Body of pancreas (tissue), 4 donors: ENCODE data around the gene TSPOAP1.

Experiments
- POLR2A ChIP-seq, 3 donors: fragments of 450-650 bp; IDR thresholded peaks; one replicate each; pipeline ENCODE4 v1.6.1; 2016; ENCODE audit warnings: antibody characterized with exemption in 3 of 3, mild to moderate bottlenecking in 2 of 3
- TF ChIP-seq, protein P1 (sequence below), 7 experiments: fragments of 450-650 bp in 4 of 7; fragments of 200-600 bp in 3 of 7; sonication (generic) in 3 of 7; IDR thresholded peaks; one replicate each; pipeline ENCODE4 v1.5.1; 2016 to 2019; ENCODE audit warnings: antibody characterized with exemption in 7 of 7

- TF ChIP-seq, protein P1, sequence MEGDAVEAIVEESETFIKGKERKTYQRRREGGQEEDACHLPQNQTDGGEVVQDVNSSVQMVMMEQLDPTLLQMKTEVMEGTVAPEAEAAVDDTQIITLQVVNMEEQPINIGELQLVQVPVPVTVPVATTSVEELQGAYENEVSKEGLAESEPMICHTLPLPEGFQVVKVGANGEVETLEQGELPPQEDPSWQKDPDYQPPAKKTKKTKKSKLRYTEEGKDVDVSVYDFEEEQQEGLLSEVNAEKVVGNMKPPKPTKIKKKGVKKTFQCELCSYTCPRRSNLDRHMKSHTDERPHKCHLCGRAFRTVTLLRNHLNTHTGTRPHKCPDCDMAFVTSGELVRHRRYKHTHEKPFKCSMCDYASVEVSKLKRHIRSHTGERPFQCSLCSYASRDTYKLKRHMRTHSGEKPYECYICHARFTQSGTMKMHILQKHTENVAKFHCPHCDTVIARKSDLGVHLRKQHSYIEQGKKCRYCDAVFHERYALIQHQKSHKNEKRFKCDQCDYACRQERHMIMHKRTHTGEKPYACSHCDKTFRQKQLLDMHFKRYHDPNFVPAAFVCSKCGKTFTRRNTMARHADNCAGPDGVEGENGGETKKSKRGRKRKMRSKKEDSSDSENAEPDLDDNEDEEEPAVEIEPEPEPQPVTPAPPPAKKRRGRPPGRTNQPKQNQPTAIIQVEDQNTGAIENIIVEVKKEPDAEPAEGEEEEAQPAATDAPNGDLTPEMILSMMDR (IDR thresholded peaks at IDR 0.05): no peak
- no peak for TF ChIP-seq POLR2A (IDR thresholded peaks at IDR 0.05)
These were observed 42.1 kb upstream of the TSPOAP1 start for GRCh38 chr17:58370716-58371115.
